HuH-7 (cell line): ENCODE results near the gene NLRC4.
"Not testable (repeated sequence)": the region's sequence is repeated elsewhere in the genome, so short reads cannot be mapped to it uniquely, and the experiment has no call there.

Experiments
- DNase-seq: peaks from one replicate; pipeline ENCODE4 v3.0.0; 2011; ENCODE audit warnings: low spot score

Gene NLRC4

GRCh38 chr2:32264422-32265105, at the start of gene NLRC4:
NLRC4 (minus strand) TSS chr2:32264886; CDS start chr2:32256775, 8,111 bp downstream.
- no peak for DNase-seq

DNA sequence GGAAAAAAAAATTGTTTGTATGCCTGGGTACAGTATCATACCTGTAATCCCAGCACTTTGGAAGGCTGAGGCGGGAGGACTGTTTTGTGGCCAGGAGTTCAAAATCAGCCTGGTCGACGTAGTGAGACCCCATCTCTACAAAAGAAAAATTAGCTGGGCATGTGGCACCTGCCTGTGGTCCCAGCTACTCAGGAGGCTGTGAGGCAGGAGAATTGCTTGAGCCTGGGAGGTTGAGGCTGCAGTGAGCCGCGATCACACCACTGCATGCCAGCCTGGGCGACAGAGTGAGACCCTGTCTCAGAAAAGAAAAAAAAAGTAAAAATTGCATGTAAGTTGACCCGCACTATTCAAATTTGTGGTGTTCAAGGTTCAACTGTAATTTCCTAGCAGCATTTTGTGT, 45.9 kb upstream of the NLRC4 start:
- no peak for DNase-seq

GRCh38 chr2:32293966-32294562, 29.4 kb upstream of the NLRC4 start:
- DNase-seq: not testable (repeated sequence)

DNA sequence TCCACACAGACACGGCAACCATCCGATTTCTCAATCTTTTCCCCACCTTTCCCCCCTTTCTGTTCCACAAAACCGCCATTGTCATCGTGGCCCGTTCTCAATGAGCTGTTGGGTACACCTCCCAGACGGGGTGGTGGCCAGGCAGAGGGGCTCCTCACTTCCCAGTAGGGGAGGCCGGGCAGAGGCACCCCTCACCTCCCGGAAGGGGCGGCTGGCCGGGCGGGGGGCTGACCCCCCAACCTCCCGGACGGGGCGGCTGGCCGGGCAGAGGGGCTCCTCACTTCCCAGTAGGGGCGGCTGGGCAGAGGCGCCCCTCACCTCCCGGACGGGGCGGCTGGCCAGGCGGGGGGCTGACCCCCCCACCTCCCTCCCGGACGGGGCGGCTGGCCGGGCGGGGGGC, 28.8 kb upstream of the NLRC4 start:
- DNase-seq: not testable (repeated sequence)

DNA sequence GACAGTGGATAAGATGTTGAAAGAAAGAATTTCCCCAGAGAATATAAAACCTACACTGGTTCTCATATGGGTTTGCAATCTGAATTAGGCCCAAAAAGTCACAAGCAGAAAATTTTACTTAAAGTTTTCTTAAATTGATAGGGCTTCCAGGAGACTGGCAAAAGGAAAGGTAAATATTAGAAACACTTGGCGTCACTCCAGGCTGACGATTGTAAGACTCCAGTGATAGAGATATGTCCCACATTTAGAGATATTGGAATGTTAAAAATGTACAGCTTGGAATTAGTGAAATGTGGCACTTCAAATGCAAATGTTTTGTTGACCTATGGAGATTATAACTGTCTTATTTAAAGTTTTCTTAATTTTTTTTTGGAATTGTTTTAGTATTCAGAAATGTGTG, 27.1 kb upstream of the NLRC4 start:
- no peak for DNase-seq

DNA sequence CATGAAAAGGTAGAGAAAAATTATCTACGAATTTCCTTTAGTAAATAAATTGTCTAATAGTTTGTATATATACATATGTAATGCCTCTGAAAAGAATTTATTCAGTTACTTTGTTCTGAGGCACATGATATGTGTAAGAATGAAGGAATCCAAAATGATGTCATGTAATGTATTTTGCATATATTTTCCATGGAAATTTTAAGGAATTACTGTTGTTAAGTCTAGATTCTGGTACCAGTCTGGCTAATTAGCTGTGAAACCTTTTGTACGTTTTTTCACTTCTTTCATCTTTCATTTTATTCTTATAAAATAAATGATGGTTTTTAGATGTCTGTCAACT, 25.3 kb upstream of the NLRC4 start:
- no peak for DNase-seq

GRCh38 chr2:32289165-32289999, 24.7 kb upstream of the NLRC4 start:
- DNase-seq: no peak

DNA sequence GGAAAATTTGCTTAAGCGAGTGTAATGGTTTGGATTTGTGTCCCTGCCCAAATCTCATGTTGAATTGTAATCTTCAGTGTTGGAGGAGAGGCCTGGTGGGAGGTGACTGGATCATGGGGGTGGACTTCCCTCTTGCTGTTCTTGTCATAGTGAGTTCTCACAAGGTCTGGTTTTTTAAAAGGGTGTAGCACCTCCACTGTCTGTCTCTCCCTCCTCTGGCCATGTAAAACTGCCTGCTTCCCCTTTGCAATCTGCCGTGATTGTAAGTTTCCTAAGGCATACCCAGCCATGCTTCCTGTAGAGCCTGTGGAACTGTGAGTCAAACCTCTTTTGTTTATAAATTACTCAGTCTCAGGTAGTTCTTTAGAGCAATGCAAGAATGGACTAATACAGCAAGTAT, 19.6 kb upstream of the NLRC4 start:
- no peak for DNase-seq

GRCh38 chr2:32278478-32278853, 13.8 kb upstream of the NLRC4 start:
- no peak for DNase-seq

DNA sequence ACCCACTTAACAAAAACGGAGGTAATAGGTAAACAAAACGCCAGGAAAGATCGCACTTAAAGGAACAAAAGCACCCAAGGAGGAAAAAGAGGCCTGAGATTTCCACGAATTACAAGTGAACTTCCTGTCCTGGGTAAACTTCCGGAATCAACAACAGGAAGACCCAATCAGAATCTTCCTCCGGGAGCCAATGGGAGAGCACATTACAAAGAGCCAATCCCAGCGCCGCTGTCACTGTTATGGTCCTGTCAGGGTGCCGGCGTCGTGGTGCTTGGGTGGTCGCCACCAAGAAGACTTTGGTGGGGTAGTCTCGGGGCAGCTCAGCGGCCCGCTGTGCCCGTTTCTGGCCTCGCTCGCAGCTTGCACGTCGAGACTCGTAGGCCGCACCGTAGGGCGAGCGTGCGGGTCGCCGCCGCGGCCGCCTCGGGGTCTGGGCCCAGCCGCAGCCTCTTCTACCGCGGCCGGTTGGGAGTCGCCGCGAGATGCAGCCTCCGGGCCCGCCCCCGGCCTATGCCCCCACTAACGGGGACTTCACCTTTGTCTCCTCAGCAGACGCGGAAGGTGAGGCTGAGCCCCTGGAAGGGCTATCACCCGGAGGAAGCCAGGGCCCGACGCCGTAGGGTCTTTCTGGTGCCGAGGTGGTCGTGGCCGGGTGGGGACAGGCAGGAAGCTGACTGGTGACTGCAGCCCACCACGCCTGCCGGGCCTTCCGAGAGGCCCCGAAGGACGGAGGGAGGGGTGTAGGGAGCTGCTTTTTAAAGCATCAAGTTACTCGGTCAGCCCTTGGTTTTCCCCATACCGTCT, 13.2 kb upstream of the NLRC4 start, which contains the start of gene YIPF4:
Gene YIPF4 (plus strand): TSS at position 231 of the 804 bp plus-strand sequence. CDS start 252 bp downstream, at position 483.
- DNase-seq: peak; percentile 100

DNA sequence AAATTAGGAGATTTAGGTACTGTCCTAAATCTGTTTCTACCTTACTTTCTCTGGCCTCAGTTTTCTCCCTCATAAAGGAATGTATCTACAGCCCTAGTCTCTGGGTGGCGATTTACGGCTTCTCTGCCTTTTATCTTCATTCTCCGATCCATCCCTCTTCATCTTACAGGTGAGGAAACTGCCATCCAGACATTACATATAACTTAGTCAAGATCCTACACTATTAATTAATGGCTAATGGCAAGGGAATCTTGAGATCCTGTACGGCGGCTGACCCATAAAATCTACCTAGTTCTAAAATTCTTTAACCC, 12.6 kb upstream of the NLRC4 start:
- no peak for DNase-seq

- DNase-seq: not testable (repeated sequence)
Observed at GRCh38 chr2:32275790-32276189, 11.1 kb upstream of the NLRC4 start.

DNA sequence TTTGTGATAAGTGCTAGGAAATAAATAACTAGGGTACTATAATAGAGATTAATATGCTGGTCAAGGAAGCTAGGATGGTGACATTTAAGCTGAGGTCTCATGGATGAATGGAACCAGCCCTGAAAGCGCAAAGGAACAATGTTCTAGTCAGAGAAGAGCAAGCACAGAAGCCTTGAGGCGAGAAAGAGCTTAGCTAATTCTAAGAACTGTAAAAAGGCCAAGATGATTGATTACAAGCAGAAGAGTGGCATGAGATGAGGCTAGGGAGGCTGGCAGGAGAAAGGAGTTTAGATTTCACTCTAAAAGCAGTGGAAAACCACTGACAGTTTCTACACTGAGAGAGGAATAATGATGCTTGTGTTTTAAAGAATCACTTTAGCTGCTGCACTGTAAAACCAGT, 9.6 kb upstream of the NLRC4 start:
- DNase-seq: no peak

- no peak for DNase-seq
Observed at GRCh38 chr2:32272279-32272678, 7.6 kb upstream of the NLRC4 start.

DNA sequence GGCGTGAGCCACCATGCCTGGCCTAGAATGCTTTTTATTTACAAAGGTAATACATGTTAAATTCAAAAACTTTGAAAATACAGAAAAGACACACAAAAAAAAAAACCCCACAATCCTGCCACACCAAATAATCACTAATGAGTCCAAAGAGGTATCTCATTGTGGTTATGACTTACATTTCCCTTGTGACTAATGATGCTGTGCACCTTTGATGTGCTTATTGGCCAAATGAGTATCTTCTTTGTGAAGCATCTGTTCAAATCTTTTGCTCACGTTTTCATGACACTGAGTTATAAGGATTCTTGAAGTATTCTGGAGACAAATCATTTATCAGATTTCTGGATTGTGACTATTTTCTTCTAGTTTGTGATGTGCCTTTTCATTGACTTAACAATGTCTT, 6.4 kb upstream of the NLRC4 start:
- DNase-seq: no peak

GRCh38 chr2:32262105-32262504, 2.6 kb downstream of the NLRC4 start:
- DNase-seq: no peak

DNA sequence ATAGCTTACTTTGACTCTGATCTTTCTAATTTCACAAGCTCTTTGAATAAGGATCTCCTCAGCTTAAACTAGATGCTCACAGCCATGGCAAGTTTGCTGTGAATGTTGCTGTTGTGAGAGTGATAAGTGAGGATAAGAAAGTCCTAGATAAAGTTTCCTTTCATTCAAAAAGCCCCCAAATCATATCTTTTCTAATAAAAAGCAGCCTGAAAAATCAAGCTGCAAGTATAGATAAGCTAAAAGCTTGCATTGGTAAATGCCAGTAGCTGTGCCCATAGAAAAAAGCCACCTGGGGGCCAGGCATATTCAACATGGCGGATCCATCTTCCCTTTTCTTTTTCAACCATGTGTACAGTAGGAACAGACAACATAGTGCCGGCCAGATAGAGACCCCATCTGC, 4.3 kb downstream of the NLRC4 start:
- no peak for DNase-seq

GRCh38 chr2:32258242-32258641, 6.4 kb downstream of the NLRC4 start:
- DNase-seq: no peak

- no peak for DNase-seq
Observed at GRCh38 chr2:32250290-32250689, 14.4 kb downstream of the NLRC4 start.

DNA sequence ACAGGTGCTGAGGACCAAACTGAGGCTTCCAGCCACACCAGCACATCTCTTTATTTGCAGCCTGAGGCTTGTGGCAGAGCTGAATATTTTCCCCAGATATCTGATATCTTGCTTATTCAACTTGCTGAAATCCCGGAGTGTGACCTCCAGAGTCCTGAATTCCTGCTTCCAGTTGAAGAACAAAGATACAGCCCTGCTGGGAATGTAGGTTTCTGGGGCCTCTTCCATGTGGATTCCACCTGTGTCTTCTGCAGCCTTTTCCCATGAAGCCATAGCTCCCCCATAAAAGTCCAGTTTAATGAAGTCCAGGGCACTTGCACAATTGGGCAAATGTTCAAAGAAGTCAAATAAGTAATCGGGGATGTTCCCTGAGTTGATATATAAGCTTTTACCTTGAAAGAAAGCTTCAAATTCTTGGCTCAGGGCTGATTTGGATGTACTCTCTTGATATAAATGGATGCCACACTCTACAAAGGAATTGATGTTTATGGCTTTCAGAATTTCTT, 14.9 kb downstream of the NLRC4 start:
- no peak for DNase-seq

DNA sequence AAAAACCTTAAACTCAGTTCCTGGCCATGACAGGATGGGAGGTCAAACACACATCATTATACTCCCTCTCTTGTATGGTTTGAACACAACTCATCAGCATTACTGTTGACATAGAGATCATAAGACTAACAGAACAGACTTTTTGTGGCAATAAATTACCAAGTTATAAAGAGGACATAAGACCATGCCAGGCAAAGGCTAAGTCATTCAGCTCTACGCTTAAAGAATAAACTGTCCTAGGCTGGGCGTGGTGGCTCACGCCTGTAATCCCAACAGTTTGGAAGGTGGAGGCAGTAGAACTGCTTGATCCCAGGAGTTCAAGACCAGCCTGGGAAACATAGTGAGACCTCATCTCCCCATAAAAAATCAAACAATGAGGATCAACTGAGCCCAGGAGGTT, 16.4 kb downstream of the NLRC4 start:
- no peak for DNase-seq

GRCh38 chr2:32246911-32247310, 17.8 kb downstream of the NLRC4 start:
- no peak for DNase-seq
